ENCODE data around the gene C6orf62. TPM values are rescaled to one million over a fixed set of nuclear protein-coding genes. Genes with fewer than 3 reads are reported as not detected.
"Not testable (repeated sequence)": the region's sequence is repeated elsewhere in the genome, so short reads cannot be mapped to it uniquely, and the experiment has no call there.

Gene C6orf62
- total RNA-seq, 1 donor from 2014 or later: 119 TPM

DNA sequence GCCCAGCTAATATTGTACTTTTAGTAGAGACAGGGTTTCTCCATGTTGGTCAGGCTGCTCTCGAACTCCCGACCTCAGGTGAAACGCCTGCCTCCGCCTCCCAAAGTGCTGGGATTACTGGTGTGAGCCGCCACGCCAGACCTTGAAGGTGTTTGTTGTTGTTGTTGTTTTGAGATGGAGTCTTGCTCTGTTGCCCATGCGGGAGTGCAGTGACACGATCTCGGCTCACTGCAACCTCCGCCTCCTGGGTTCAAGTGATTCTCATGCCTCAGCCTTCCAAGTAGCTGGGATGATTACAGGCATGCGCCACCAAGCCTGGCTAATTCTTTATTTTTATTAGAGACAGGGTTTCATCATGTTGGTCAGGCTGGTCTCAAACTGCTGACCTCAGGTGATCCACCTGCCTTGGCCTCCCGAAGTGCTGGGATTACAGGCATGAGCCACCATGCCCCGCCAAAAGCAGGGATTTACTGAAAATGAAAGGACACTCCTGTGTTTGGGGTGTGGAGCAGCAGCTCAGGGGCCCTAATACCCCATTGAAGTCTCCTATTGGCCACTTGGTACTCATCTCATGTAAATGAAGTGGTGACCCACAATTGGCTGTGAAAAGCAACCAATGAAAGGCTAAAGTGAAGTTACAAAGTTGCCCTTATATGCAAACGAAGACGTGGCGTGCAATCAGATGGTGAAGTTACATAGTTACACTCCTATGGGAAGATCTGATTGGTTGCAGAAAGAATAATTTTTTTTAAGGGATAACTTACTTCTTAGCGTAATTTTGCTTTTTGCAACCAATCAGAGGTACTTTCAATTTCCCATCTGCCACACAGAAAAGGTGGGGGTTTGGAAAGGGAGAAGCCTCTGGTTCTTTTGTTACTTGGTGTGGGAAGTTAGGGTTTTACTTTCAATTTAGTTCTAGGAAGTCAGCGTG, 50.6 kb downstream of the C6orf62 start:
- DNase-seq (ENCODE audit: low read depth, low spot score): not testable (repeated sequence)

DNA sequence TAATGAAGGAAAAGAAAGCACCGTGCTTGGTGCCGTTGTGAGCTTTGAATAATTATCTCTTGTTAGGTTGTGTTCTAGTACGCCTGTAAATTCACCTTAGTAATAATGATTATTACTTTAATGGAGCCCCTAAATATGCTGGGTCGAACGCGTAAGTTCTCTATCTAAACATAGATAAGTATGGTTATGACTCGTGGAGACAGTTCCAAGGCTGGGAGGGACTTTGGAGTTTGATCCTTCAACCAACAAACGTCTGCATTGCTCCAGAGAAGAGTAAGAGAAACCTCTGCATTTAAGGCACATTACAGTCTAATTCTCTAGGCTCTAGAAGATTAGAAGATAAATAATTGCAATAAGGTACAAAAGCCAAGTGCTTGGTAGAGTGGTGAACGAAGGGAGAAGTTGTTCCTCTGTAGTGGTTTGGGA, 51.6 kb downstream of the C6orf62 start:
- no peak for DNase-seq (ENCODE audit: low read depth, low spot score)

DNA sequence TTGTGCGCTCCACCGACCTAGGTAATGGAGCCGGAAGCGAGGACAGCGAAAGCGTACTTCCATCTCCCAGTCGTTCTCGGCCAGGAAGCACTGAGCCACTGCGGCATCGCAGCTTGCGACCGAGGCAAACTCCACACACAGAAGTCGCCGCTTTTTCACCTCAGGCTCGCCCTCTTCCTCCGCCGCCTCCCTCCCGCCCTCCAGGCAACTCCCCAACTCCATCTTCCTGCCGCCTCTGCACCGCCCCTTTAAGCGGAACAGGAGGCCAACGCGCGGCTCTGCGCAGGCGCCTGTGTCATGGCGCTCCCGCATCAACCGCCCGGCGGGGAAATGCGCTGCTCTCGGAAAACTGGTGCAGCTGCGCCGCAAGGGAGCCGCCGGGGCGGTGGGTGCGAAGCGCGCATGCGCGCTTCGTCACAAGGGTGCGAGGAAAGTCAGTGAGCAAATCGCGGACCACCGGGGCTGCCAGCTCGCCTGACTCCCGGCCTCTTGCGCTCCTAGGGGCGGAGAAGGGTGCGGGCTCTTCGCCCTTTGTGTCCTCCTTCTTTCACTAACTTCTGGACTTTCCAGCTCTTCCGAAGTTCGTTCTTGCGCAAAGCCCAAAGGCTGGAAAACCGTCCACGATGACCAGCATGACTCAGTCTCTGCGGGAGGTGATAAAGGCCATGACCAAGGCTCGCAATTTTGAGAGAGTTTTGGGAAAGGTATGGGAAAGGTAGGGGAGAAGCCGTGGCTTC, 52.1 kb downstream of the C6orf62 start, which contains the start of the genes ACOT13 and TDP2:
ACOT13 (plus strand) TSS at position 437 of the 737 bp plus-strand sequence; CDS start at position 624, 187 bp downstream.
TDP2 (minus strand) TSS at position 259 of the 737 bp plus-strand sequence; CDS start at position 222, 37 bp downstream.
- DNase-seq (ENCODE audit: low read depth, low spot score): peak; percentile 88

DNA sequence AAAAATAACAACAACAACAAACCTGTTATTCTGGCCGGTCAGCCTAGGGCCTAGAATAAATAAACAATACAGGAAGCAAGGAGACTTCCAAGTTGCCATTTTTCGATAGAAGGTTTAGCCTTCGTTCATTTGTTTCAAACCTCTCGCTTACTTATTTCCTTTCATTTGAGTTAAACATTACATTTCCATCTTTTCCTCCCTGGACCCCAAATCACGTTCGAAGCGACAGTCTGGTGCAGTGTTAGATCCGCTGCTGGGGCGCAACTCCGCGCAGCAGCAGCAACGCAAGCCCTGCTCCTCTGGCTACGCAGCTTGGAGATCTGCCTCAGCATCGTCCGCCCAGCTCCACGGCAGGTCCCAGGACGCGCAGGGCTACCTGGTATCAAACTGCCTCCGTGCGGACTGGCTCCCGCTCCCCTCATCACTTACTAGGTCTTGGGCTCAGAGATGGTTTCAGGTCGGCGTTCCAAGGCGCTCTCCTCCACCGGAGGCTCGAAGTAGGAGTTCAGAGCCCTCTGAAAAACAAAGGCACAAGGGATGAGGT, 52.8 kb downstream of the C6orf62 start:
- DNase-seq (ENCODE audit: low read depth, low spot score): no peak

DNA sequence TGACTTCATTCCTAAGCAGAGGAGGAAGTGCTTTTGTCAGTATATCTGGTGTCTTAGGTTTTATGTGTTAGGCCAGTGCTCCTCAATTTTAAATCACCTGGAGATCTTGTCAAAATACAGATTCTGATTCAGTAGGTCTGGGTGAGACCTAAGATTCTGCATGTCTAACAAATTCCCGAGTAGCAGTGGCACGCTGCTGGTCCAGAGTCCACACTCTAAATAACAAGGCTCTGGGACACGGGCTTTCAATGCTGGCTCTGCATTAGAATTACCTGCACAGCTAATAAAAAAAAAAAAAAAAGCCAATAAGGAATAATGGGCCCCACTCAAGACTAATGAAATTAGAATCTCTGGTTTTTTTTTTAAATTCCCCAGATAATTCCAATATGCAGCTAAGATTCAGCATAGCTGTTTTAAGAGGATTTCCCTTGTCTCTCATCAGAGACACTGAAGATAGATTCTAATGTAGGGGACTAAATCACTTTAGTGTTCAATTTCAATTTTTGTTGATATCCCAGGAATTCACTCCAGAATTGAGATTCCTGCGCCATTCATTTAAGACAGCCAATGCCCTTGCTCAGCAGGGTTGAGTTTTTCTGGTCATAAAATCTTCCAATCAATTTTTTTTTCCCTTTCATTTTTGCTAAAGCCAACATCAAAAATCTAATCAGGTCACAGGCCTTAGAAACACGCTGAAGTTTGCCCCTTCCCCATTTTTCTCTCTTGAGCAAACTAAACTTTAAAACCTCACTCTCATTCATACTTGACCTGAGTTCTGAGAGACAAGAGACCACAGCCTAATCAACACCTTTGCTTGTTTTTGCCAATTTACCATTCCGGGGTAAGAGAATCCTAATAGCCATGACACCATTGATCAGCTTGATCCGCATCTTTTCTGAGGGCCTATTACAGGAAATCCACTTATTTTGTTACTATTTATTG, 54.6 kb downstream of the C6orf62 start:
- DNase-seq (ENCODE audit: low read depth, low spot score): no peak

DNA sequence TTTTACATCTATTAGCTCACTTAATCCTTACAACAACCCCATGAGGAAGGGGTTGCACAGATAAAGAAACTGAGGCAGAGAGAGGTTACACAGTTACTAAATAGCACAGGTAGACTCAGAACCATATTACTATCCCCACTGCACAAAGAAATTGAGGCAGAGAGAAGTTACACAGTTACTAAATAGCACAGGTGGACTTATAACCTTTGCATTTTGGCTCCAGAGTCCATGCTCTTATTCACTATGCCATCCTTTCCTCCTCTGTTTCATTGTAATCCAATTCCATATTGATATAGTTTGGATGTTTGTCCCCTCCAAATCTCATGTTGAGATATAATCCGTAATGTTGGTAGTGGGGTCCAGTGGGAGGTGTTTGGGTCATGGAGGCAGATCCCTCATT, 55.8 kb downstream of the C6orf62 start:
- no peak for DNase-seq (ENCODE audit: low read depth, low spot score)

DNA sequence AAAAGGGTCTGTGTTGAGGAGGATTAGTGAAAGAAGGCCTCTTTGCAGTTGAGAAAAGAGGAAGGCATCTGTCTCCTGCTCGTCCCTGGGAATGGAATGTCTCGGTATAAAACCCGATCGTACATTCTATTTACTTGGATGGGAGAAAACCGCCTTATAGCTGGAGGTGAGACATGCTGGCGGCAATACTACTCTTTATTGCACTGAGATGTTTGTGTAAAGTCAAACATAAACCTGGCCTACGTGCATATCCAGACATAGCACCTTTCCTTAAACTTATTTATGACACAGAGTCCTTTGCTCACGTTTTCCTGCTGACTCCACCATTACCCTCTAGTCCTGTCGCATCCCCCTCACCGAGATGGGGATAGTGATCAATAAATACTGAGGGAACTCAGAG, 56.7 kb downstream of the C6orf62 start:
- DNase-seq (ENCODE audit: low read depth, low spot score): no peak

DNA sequence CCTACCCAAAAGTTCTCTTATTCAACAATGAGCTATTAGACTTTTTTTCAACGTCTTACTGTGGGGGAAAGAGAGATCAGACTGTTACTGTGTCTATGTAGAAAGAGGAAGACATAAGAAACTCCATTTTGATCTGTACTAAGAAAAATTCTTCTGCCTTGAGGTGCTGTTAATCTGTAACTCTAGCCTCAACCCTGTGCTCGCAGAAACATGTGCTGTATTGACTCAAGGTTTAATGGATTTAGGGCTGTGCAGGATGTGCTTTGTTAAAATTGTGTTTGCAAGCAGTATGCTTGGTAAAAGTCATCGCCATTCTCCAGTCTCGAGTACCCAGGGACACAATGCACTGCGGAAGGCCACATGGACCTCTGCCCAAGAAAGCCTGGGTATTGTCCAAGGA, 57.2 kb downstream of the C6orf62 start:
- not testable (repeated sequence) for DNase-seq (ENCODE audit: low read depth, low spot score)

DNA sequence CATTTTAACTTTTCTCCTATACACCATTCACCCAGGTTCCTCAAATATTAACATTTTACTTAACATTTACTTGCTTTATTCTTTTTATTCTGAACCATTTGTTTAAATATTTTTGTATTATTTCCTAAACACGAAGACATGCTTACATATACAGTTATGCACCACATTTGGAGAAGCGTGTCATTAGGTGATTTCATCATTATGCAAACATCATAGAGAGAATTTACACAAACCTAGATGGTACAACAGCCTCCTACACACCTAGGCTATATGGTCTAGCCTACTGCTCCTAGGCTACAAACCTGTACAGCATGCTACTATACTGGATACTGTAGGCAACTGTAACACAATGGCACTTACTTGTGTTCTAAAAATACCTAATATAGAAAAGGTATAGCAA, 58.8 kb downstream of the C6orf62 start:
- DNase-seq (ENCODE audit: low read depth, low spot score): no peak

DNA sequence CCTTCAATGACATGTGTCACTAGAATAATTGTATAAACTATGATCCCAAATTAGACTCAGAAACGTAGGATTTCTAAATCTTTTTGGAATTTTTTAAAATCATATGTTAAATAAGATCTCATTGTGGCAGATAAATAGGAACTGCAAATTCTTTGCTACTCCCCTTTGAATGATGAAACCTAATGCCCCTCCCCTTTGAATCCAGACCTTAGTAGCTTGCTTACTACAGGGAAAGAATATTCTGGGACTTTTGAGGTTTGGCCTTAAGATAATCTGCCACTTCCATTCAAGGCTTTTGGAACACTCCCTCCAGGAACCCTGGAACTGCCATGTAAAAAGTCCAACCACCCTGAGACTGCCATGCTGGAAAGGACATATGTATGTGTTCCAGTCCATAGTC, 59.4 kb downstream of the C6orf62 start:
- no peak for DNase-seq (ENCODE audit: low read depth, low spot score)

DNA sequence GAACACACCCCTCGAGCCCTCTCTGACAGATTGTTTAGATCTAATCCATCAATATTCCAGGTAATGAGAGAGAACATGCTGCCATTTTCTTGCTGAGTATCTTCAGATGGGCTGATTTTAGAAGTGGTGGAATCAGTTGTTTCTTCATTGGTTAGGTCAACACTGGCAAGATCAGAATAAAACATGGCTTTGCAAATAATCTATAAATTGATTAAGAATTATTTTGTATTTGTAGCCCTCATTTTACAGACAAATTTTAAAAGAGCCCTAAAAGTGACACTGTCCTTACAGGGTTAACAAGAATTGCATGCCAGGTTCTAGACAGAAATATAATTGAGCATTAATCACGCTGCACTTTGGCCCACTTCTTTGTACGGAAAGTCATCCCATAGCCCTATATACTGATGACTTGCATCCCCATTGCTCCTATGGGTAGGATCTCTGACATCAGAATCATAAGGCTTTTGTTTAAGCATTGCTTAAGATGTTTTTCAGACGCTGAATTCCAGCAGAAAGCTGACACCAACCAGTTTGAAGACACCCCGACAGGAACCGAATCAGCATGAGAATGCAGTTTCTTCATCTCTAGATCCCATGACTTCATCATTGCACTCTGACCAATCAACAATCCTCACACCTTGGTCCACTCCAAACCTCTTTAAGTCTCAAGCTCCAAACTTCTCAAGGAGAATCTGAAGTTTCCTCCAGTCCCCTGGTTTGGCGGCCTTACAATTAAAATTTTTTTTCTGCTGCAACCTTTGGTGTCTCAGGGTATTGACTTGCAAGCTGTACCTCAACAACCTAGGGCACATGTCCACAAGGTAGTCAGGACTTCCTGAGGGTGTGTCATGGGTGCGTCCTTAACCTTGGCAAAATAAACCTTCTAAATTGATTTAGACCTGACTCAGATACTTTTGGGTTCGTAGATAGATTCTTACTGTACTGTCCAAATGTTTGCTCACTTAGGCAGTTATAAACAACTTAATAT, 60.1 kb downstream of the C6orf62 start:
- DNase-seq (ENCODE audit: low read depth, low spot score): no peak

DNA sequence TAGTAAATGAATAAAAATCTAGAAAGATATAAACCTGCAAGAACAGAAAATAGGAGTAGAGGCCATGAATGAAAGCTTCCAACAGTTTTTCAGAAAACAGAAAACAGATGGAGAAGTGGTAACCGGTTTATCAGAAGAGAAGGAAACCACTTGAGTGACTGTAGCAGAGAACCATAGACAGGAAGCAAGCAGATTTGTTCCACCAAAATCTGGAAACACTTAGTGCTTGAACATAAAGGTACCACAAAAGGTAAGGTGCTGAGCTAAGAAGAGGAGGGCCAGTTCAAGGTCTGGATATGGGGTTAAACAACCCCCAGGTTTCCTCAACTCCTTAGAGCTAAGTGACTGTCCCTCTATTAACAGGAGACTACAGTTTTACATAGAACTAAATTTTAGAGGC, 63.7 kb downstream of the C6orf62 start:
- DNase-seq (ENCODE audit: low read depth, low spot score): no peak

Other genes with a start within 250 kb of the C6orf62 start
- 0.04 TPM in 1 of 2 replicates, not detected in the other for gene GPLD1, start 229.6 kb downstream of the C6orf62 start, total RNA-seq
- 0.33 and 0.53 TPM in 2 replicates for gene ALDH5A1, start 224.2 kb downstream of the C6orf62 start, total RNA-seq
- gene KIAA0319, start 73.0 kb downstream of the C6orf62 start, total RNA-seq: under 0.01 TPM in 1 of 2 replicates, not detected in the other
- gene TDP2, start 52.3 kb downstream of the C6orf62 start, total RNA-seq: 25.4 and 34.8 TPM in 2 replicates
- 6.7 and 7.9 TPM in 2 replicates for gene ACOT13, start 52.1 kb downstream of the C6orf62 start, total RNA-seq
- gene GMNN, start 55.8 kb upstream of the C6orf62 start, total RNA-seq: 22.0 and 49.5 TPM in 2 replicates
- not detected in 2 replicates for gene ARMH2, start 79.8 kb upstream of the C6orf62 start, total RNA-seq
- gene RIPOR2, start 216.8 kb upstream of the C6orf62 start, total RNA-seq: 0.18 TPM in 1 of 2 replicates, not detected in the other